Measurements from ENCODE around the gene ZNF680.

GRCh38 chr7:64504581-64505120 is 58.2 kb downstream of the ZNF680 start:
- TF ChIP-seq POLR2A (IDR thresholded peaks at IDR 0.05) (no peak), CTCF (IDR thresholded peaks at IDR 0.05) (no peak)
